NCI-H345 treated with DMSO at 0.1 percent for 48 hours (cell line): Measurements from ENCODE around the gene PARD3.
"Not testable (repeated sequence)": the region's sequence is repeated elsewhere in the genome, so short reads cannot be mapped to it uniquely, and the experiment has no call there.

ENCODE experiments used
- DNase-seq: peaks from one replicate; lab custom pipeline; 2025; ENCODE audit not compliant: unreplicated experiment; lab: John Stamatoyannopoulos, UW

PARD3 gene

GRCh38 chr10:34433241-34434076, 381.6 kb downstream of the PARD3 start:
- no peak for DNase-seq

DNA sequence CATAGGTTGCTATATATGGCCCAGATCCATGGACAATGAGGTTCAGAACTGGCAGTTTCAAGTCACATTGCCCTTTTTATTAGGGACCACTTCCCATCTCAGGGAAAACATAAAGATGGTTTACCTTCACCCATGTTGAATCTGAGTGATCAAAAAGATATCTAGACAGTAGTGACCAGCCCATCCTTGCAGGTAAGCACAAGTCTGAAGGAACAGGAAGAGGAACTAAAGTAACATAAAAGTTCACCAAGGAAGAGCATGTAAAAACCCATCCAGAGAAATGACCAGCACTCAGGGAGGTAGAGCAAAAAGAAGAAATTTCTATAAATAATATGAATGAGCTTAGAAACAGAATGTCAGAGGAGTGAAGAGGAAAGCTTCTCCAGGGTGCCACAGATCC, 382.5 kb downstream of the PARD3 start:
- DNase-seq, result no peak

- DNase-seq, result no peak
Measured at GRCh38 chr10:34430685-34431084, 384.4 kb downstream of the PARD3 start.

- DNase-seq, result no peak
Measured at GRCh38 chr10:34428501-34428900, 386.6 kb downstream of the PARD3 start.

- no peak for DNase-seq
Measured at GRCh38 chr10:34427911-34428216, 387.2 kb downstream of the PARD3 start.

DNA sequence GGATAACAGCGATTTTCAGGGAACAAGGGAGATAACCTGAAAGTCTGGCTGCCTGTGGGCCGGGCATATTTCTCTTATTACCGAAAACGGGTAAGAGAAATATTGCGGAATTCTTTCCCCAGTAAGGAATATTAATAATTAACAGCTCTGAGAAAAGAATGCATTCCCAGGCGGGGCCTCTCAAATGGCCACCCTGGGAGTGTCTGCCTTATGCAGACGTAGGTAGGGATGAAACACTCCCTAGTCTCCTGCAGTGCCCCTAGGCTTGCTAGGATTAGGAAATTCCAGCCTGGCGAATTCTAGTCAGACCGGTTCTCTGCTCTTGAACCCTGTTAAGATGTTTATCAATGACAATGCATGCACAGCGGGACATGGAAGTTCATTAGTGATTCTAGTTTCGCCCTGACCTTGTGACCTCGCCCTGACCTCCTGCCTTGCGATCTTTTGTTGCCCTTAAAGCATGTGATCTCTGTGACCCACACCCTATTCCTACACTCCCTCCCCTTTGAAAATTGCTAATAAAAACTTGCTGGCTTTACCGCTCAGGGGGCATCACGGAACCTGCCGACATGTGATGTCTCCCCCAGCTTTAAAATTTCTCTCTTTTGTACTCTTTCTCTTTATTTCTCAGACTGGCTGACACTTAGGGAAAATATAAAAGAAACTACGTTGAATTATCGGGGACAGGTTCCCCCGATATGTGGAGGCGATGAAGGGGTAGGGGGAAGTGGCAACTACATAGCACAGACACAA, 387.8 kb downstream of the PARD3 start:
- DNase-seq, result not testable (repeated sequence)

GRCh38 chr10:34426538-34427157, 388.4 kb downstream of the PARD3 start:
- DNase-seq, result not testable (repeated sequence)

- no peak for DNase-seq
Measured at GRCh38 chr10:34426041-34426440, 389.1 kb downstream of the PARD3 start.

- no peak for DNase-seq
Measured at GRCh38 chr10:34423673-34424625, 391.1 kb downstream of the PARD3 start.

- DNase-seq, result no peak
Measured at GRCh38 chr10:34420795-34421194, 394.3 kb downstream of the PARD3 start.

- no peak for DNase-seq
Measured at GRCh38 chr10:34420273-34420672, 394.8 kb downstream of the PARD3 start.

DNA sequence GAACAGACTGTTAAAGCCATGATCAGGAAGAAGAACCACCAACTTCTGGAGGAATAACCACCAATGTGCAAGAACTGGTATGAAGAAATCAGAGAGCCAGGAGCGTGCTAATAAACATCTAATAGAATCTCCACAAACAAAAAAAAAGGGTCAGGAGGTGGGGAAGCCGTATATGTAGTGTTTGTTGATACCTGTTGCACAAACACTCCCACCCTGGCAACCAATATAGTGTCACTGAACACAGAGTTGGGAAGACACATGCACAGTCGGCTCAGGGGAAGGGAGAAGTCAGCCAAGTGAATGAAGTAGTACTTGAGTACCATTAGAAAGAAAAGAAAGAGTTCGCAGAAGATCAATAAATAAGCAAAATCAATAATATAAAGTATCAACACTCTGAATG, 400.1 kb downstream of the PARD3 start:
- DNase-seq, result no peak

DNA sequence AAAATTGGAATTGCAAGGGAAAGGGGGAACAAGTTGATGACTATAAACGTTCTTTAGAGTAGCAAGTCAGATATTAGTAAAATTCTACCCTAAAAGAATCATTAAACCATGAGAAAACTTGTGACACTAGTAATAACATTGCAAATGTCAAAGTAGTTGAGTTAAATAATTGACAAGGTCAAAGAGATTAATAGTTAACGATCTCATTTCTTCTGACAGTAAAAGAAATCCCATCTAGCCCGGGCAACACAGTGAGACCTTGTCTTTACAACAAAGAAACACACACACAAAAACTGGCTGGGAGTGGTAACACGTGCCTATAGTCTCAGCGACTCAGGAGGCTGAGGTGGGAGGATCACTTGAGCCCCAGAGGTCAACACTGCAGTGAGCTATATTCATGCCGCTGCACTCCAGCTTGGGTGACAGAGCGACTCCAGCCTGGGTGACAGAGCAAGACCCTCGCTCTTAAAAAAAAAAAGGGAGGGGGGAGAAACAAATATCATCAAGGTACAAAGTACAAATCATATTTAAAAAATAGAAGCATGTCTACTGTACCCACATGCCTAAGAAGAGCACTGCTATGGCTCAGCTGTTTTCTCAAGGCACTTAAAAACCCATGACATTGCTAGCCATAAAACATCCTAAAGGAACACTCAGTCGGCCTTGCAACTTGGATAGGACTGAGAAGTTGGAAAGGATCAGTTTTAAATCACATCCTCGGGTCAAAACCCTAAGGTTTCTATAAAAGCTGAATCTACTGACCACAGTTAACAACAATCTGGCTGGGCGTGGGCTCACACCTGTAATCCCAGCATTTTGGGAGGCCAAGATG, 401.1 kb downstream of the PARD3 start:
- no peak for DNase-seq

DNA sequence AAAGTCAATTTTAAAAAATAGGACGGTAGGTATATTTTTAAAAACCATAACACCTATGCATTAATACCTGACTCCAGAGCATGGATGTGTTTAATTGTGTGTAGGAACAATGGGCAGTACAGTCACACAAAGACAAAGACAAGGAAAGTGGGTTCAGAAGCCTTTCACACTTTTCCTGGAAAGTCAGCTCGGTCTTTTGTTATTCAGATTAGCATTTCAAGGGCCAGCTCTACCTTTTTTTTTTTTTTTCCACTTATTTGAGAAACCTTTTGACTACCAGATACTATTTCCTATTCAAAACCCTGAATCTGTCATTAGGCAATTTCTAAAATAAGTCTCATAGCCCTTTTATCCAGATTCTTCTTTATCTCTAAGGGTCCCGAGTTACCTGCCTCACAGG, 401.9 kb downstream of the PARD3 start:
- no peak for DNase-seq

GRCh38 chr10:34408956-34409355, 406.1 kb downstream of the PARD3 start:
- DNase-seq, result no peak

DNA sequence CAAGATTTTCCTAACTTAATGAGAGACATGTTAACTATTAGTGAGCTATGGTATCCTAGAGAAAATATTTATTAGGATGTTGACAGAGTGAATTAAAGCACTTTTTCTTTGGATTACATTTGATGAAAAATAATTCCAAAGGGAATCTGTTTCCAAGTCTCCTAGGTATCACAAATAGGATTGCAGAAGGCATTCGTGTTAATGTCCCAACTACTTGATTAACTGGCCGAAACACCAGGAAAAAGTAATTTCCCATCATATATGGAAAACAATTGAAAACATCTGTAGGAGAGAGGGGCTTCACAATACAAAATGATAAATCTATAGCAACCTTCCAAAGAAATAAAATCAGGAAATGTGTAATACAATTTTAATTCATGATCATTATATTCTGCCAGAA, 406.7 kb downstream of the PARD3 start:
- no peak for DNase-seq

DNA sequence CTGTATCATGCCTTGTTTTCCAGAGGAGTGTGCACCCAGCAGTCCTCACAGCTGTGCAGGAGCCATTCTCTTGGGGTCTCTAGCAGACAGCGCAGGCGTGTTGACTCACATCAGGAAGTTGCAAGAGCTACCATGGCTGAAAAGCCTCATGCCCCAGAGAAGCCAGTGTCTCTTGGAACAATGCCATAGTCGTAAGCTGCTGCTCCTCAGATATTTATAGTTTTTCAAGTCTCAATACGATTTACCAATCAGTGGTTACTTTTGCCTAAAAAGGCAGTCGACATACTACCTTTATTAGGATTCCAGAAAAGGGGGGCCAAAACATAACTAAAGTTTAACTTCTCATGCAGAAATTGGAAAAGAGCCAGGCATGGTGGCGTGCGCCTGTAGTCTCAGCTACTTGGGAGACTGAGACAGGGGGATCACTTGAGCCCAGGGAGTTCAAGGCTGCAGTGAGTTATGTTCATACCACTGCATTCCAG, 407.7 kb downstream of the PARD3 start:
- no peak for DNase-seq

- no peak for DNase-seq
Measured at GRCh38 chr10:34406463-34407323, 408.4 kb downstream of the PARD3 start.
